ENCODE measurements around the gene SYT6. TPM values are rescaled to one million over a fixed set of nuclear protein-coding genes. Genes with fewer than 3 reads are reported as not detected.

SYT6 gene
- total RNA-seq, 1 experiment from 2014 or later, result 77.2 TPM

- DNase-seq, result no peak
- Histone ChIP-seq H3K23ac (ENCODE audit: insufficient read length, low read depth, low read length) (no peak overlapping the region), H2BK120ac (ENCODE audit: low read depth, low read length, poor library complexity, severe bottlenecking) (no peak overlapping the region), H3K23me2 (ENCODE audit: insufficient read length, low read depth, low read length, poor library complexity, severe bottlenecking) (no peaks in the 10 kb centered on the region), H3K4ac (ENCODE audit: low read depth, low read length) (no peak overlapping the region), H2AFZ (ENCODE audit: low read length) (no peak overlapping the region), H4K5ac (ENCODE audit: insufficient read length, low read depth, low read length) (no peak overlapping the region), H3K27ac (ENCODE audit: insufficient read length, low read depth, low read length) (no peak overlapping the region), H3K79me2 (ENCODE audit: insufficient read depth, low read length) (no peaks in the 10 kb centered on the region), H3K4me2 (ENCODE audit: insufficient read depth, insufficient read length, low read length) (no peak overlapping the region), H3K18ac (ENCODE audit: insufficient read length, low read depth, low read length) (no peak overlapping the region), H4K8ac (replicated peaks; ENCODE audit: insufficient read length, low read depth, low read length) (no peak overlapping the region), H3K79me1 (ENCODE audit: insufficient read depth, low read depth, low read length, poor library complexity, severe bottlenecking) (no peaks in the 10 kb centered on the region), H3K56ac (ENCODE audit: insufficient read length, low read depth, low read length) (no peak overlapping the region), H4K20me1 (ENCODE audit: control insufficient read depth, insufficient read depth, insufficient read length) (no peaks in the 10 kb centered on the region), H3K14ac (ENCODE audit: insufficient read depth, low read length) (no peak overlapping the region), H2BK12ac (ENCODE audit: insufficient read length, low read depth, low read length) (no peak overlapping the region), H2AK5ac (ENCODE audit: insufficient read length, low read length) (no peak overlapping the region), H3K4me1 (ENCODE audit: insufficient read depth, low read length) (peaks cover 2% of the 10 kb centered on the region), H3K9ac (ENCODE audit: extremely low read depth, insufficient read length, low read length) (no peak overlapping the region), H3T11ph (ENCODE audit: low read length) (no peak overlapping the region), H3K9me3 (ENCODE audit: control insufficient read depth, low read depth, low read length) (no peaks in the 10 kb centered on the region), H2BK20ac (ENCODE audit: low read depth, low read length, poor library complexity, severe bottlenecking) (no peak overlapping the region), H4K91ac (ENCODE audit: insufficient read length, low read depth, low read length) (no peak overlapping the region), H2BK5ac (ENCODE audit: insufficient read length, low read length) (no peak overlapping the region), H3K27me3 (ENCODE audit: insufficient read depth, low read length) (no peaks in the 10 kb centered on the region), H2BK15ac (ENCODE audit: low read depth, low read length) (no peak overlapping the region)
- H3K4me3 Mint-ChIP-seq, result no peak overlapping the region
- H3K9me3 Mint-ChIP-seq, result no peaks in the 10 kb centered on the region
- peak overlapping the region in 1 of 3 experiments; percentile 65; a peak in 1 of 7 replicates for H3K27ac Mint-ChIP-seq
- peaks cover 5% of the 10 kb centered on the region for H3K27me3 Mint-ChIP-seq (ENCODE audit: low read depth)
- no CpG with 5 or more reads among the region's 2 CpGs for WGBS (ENCODE audit: extremely low coverage, insufficient read length, low lambda C conversion rate)
- no peaks in the 10 kb centered on the region for H3K36me3 Mint-ChIP-seq (ENCODE audit: insufficient read depth in 1 of 3, low read depth in 3 of 3)
- TF ChIP-seq CTCF (conservative IDR thresholded peaks at IDR 0.05), result no peak
- peaks cover 5 to 6% of the 10 kb centered on the region in 2 experiments for H3K4me1 Mint-ChIP-seq
Measured at GRCh38 chr1:114176366-114176765, 22.7 kb upstream of the SYT6 start.
